ENCODE results near the gene ENAM.

The ENAM gene

GRCh38 chr4:70628444-70628843, at the start of gene ENAM:
TSS of gene ENAM (plus strand) at chr4:70628744. CDS start at chr4:70629501, 757 bp downstream.
- DNase-seq: no peak

GRCh38 chr4:70581980-70582379, 46.6 kb upstream of the ENAM start:
- no peak for DNase-seq

GRCh38 chr4:70583952-70584834, 44.4 kb upstream of the ENAM start:
- DNase-seq: no peak

- no peak for DNase-seq
Measured at GRCh38 chr4:70586841-70587240, 41.7 kb upstream of the ENAM start.

- DNase-seq: no peak
Measured at GRCh38 chr4:70589785-70590184, 38.8 kb upstream of the ENAM start.

GRCh38 chr4:70591955-70592582, 36.5 kb upstream of the ENAM start, which contains the start of gene AMBN:
TSS of gene AMBN (plus strand) at chr4:70592256. CDS start at chr4:70592359, 103 bp downstream.
- DNase-seq: no peak

- DNase-seq: no peak
Measured at GRCh38 chr4:70594196-70594595, 34.3 kb upstream of the ENAM start.

- no peak for DNase-seq
Measured at GRCh38 chr4:70600305-70600704, 28.2 kb upstream of the ENAM start.

GRCh38 chr4:70600977-70601376, 27.6 kb upstream of the ENAM start:
- no peak for DNase-seq

GRCh38 chr4:70601422-70602039, 27.0 kb upstream of the ENAM start:
- DNase-seq: peak; percentile 73

- no peak for DNase-seq
Measured at GRCh38 chr4:70603856-70604255, 24.7 kb upstream of the ENAM start.

GRCh38 chr4:70606459-70606858, 22.1 kb upstream of the ENAM start:
- no peak for DNase-seq

- DNase-seq: no peak
Measured at GRCh38 chr4:70607334-70607853, 21.1 kb upstream of the ENAM start.

GRCh38 chr4:70608324-70608723, 20.2 kb upstream of the ENAM start:
- DNase-seq: no peak

- no peak for DNase-seq
Measured at GRCh38 chr4:70613306-70614183, 15.0 kb upstream of the ENAM start.

GRCh38 chr4:70614184-70614555, 14.4 kb upstream of the ENAM start:
- no peak for DNase-seq

- no peak for DNase-seq
Measured at GRCh38 chr4:70619288-70619687, 9.3 kb upstream of the ENAM start.

GRCh38 chr4:70619778-70620177, 8.8 kb upstream of the ENAM start:
- DNase-seq: no peak

- DNase-seq: no peak
Measured at GRCh38 chr4:70623323-70623722, 5.2 kb upstream of the ENAM start.

GRCh38 chr4:70624226-70624793, 4.2 kb upstream of the ENAM start:
- no peak for DNase-seq

GRCh38 chr4:70627620-70628019, 924 bp upstream of the ENAM start:
- DNase-seq: no peak

GRCh38 chr4:70629469-70630090, 1.0 kb downstream of the ENAM start:
- DNase-seq: no peak
